ENCODE results near the gene SCYL1.

Gene SCYL1

GRCh38 chr11:65571420-65571819, 46.5 kb downstream of the SCYL1 start:
- no peak for DNase-seq (ENCODE audit: low read depth)

- no peak for DNase-seq (ENCODE audit: low read depth)
These were observed 47.1 kb downstream of the SCYL1 start for GRCh38 chr11:65571940-65572339.

- DNase-seq (ENCODE audit: low read depth), result peak; percentile 70
These were observed 47.6 kb downstream of the SCYL1 start, which contains the start of gene FAM89B for GRCh38 chr11:65572356-65573051. Gene FAM89B (plus strand): TSS chr11:65572538. CDS start chr11:65572670, 132 bp downstream.

- no peak for DNase-seq (ENCODE audit: low read depth)
These were observed 48.7 kb downstream of the SCYL1 start for GRCh38 chr11:65573391-65574079.

GRCh38 chr11:65574109-65574810, 49.4 kb downstream of the SCYL1 start:
- peak; percentile 86 for DNase-seq (ENCODE audit: low read depth)

DNA sequence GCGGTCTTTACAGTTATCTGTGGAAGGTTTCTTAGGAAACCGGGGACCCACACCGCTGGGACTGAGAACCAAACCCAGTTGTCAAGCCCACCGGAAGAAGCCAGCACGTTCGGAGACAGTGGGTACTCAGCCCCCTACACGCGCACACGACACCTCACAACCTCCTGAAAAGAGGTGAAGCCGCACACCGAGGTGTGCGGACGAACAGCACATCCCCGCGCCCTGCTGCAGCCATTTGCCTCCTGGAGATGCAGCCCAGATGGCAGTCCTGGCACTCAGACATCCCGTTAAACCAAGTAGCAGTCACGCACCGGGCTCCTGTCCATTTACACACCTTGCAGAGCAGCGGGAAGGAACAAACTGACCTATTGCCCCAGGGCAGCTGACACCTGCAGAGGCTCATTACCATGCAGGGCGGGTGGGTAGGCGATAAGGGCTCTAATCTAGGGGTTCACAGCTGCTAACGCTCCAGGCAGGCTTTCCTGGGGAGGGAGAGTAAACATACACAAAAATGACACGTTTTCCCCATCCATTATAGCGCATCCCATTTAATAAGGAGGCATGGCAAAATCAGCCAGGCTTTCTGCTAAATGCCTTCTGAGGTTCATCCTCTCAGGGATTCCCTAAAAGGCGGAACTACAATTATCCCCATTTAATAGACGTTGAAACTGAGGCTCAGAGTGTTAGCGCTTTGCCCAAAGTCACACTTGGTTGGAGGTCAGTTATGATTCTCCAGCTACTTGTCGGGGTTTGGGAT, 50.1 kb downstream of the SCYL1 start:
- DNase-seq (ENCODE audit: low read depth), result no peak

GRCh38 chr11:65575568-65576231, 50.8 kb downstream of the SCYL1 start, which contains the start of gene EHBP1L1:
Gene EHBP1L1 (plus strand): TSS chr11:65576053. CDS start chr11:65576303, 250 bp downstream.
- no peak for DNase-seq (ENCODE audit: low read depth)

- DNase-seq (ENCODE audit: low read depth), result no peak
These were observed 51.5 kb downstream of the SCYL1 start for GRCh38 chr11:65576232-65576866.

- no peak for DNase-seq (ENCODE audit: low read depth)
These were observed 52.2 kb downstream of the SCYL1 start for GRCh38 chr11:65576867-65577755.

- DNase-seq (ENCODE audit: low read depth), result no peak
These were observed 52.9 kb downstream of the SCYL1 start for GRCh38 chr11:65577756-65578109.

GRCh38 chr11:65578134-65578533, 53.3 kb downstream of the SCYL1 start:
- no peak for DNase-seq (ENCODE audit: low read depth)

DNA sequence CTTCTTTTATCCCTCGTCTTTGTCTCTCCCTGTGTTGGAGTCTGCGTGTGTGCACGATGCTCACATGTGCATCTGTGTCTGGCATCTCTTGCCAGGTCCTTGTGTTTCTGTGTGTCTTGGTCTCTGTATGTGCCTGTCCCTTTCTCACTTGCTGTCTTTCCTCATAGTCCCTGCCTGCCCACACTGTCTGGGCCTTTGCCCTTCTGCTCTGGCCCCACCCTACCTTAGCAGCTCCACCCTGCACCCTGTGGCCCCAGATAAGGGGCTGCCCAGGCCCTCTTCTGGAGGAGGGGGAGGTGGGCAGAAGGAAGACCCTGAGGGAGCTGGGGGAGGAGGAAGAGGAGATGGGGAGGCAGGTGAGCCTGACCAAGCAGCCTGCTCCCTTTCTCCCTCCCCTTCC, 53.8 kb downstream of the SCYL1 start:
- DNase-seq (ENCODE audit: low read depth), result no peak

DNA sequence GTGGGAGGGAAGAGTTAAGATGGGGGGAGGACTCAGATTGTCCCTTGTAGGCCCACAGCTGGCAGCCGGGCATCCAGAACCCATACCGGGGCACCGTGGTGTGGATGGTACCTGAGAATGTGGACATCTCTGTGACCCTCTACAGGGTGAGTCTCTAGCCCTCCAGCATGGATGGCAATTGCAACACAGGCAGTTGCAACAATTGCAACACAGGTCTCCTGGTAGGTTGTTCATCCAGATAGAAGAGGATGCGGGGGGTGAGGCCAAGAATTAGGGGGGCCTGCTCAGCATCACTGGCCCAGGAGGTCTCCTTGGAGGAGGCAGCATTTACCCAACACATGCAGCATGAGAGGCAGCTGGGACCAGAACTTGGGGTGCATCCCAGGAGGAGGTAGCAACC, 54.4 kb downstream of the SCYL1 start:
- DNase-seq (ENCODE audit: low read depth), result no peak

GRCh38 chr11:65580031-65580692, 55.3 kb downstream of the SCYL1 start:
- no peak for DNase-seq (ENCODE audit: low read depth)

DNA sequence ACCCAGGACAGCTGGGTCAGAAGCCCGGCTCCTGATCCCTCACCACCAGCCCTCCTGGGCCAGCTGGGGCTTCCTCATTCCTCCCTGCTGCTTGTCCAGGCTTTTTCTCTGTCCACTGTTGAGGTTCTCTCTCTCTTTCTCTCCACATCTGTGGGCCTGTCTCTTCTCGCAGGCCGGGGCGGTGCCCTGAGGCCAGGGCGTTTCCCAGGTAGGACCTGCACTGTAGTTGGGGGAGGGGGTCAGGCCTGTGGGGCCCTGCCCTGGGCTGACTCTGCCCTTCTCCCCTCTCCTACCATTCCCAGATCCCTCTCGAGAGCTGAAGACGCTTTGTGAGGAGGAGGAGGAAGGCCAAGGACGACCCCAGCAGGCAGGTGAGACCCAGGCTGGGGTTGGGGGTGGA, 55.9 kb downstream of the SCYL1 start:
- no peak for DNase-seq (ENCODE audit: low read depth)

DNA sequence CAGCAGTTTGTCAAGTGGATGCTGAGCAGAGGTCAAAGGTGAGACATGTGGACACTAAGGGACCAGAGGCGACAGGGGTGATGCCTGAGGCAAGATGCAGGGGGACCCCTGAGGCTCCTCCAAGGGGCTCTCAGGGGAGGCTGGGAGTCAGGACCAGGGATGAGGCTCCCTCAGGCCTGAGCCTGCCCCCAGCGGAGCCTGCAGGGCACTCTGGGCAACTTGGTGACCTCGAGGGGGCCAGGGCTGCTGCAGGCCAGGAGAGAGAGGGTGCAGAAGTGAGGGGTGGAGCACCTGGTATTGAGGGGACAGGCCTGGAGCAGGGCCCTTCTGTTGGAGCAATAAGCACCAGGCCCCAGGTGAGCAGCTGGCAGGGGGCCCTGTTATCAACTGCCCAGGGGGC, 57.0 kb downstream of the SCYL1 start:
- no peak for DNase-seq (ENCODE audit: low read depth)

DNA sequence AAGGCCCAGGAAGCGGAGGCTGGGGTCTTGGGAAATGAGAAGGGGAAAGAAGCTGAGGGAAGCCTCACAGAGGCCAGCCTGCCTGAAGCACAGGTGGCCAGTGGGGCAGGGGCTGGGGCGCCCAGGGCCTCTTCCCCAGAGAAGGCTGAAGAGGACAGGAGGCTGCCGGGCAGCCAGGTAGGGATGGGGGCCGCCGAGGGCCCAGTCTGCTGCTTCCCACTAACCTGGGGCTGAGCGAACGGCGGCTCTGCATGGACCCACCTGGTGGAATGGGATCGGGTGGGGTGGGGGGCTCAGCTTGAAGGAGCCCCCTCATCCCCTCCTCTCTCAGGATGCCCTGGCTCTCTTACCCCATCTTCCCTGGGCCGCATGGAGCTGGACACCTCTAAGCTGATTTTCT, 58.7 kb downstream of the SCYL1 start:
- DNase-seq (ENCODE audit: low read depth), result no peak

DNA sequence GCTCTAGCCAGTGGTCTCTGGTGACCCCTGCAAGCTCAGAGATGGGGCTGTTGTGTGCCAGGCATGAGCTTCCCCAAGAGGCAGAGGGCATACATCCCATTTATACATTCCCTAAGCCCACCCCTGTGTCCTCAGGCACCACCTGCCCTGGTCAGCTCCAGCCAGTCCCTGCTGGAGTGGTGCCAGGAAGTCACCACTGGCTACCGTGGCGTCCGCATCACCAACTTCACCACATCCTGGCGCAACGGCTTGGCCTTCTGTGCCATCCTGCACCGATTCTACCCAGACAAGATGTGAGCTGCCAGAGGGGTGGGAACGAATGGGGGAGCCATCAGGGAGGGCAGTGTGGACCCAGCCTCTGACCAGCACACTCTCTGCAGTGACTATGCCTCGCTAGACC, 59.2 kb downstream of the SCYL1 start:
- DNase-seq (ENCODE audit: low read depth), result no peak

DNA sequence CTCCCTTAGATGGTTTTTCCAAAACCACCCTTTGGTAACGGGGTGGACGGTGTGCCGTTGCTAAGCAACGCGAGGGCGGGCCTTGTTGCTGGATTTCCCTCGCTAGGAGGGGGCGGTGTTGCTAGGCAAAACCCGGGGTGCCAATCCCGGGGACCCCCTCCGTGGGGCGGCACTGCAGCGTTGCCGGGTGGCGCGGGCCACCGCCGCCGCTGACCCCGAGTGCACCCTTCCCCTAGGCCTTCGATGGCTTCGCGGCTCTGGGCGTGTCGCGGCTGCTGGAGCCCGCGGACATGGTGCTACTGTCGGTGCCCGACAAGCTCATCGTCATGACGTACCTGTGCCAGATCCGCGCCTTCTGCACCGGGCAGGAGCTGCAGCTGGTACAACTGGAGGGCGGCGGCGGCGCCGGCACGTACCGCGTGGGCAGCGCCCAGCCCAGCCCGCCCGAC, 59.9 kb downstream of the SCYL1 start:
- no peak for DNase-seq (ENCODE audit: low read depth)
